Keratinocyte (primary cell): Measurements from ENCODE around the gene LRRC74B. TPM values are rescaled to one million over a fixed set of nuclear protein-coding genes. Genes with fewer than 3 reads are reported as not detected.

Experiments used
- DNase-seq: peaks from one replicate; pipeline ENCODE4 v3.0.0-alpha.2; 2011; ENCODE audit warnings: low read depth, missing footprints, low spot score
- FAIRE-seq: peaks from 2 replicates; lab custom pipeline; 2011; peaks lifted over from hg19 to GRCh38; lab: Jason Lieb, UNC
- H2AFZ ChIP-seq: 2 replicates; pipeline ENCODE4 v1.6.0; 2012; ENCODE audit warnings: low read length, control low read depth, inconsistent platforms; ENCODE audit not compliant: control insufficient read depth
- H3K27ac ChIP-seq: 2 replicates; pipeline ENCODE4 v1.5.1; 2011; ENCODE audit warnings: low read length; ENCODE audit not compliant: control insufficient read depth, insufficient read depth
- H3K27me3 ChIP-seq: 3 replicates; pipeline ENCODE4 v1.6.0; 2011; ENCODE audit warnings: low read length; ENCODE audit not compliant: control insufficient read depth, insufficient read depth; ENCODE audit errors: extremely low read depth
- H3K36me3 ChIP-seq, 2 experiments: 2 replicates in 1 of 2; 3 replicates in 1 of 2; pipeline ENCODE4 v1.5.1; 2011; ENCODE audit warnings: low read length in 2 of 2, mild to moderate bottlenecking in 1 of 2; ENCODE audit not compliant: control insufficient read depth in 2 of 2, insufficient read depth in 2 of 2; ENCODE audit errors: extremely low read depth in 1 of 2
- H3K4me1 ChIP-seq: 3 replicates; pipeline ENCODE4 v1.5.1; 2011; ENCODE audit warnings: low read length; ENCODE audit not compliant: control insufficient read depth, insufficient read depth; ENCODE audit errors: extremely low read depth
- H3K4me2 ChIP-seq: 3 replicates; pipeline ENCODE4 v1.6.0; 2011; ENCODE audit warnings: low read depth, low read length; ENCODE audit not compliant: control insufficient read depth, insufficient read depth; ENCODE audit errors: extremely low read depth
- H3K4me3 ChIP-seq, 3 experiments: fragments of 200-600 bp in 1 of 3; sonication (generic) in 1 of 3; 2 replicates in 2 of 3; 3 replicates in 1 of 3; pipeline ENCODE4 v1.5.1; 2011 to 2016; ENCODE audit warnings: low read length in 3 of 3, mild to moderate bottlenecking in 3 of 3, control low read depth in 2 of 3, inconsistent platforms in 1 of 3, low read depth in 1 of 3, mixed read lengths in 1 of 3, mixed run types in 1 of 3, moderate library complexity in 1 of 3; ENCODE audit not compliant: control insufficient read depth in 2 of 3, insufficient read depth in 2 of 3; ENCODE audit errors: extremely low read depth in 1 of 3
- H3K79me2 ChIP-seq: 2 replicates; pipeline ENCODE4 v1.6.0; 2012; ENCODE audit warnings: low read length; ENCODE audit not compliant: control insufficient read depth, insufficient read depth
- H3K9ac ChIP-seq: 3 replicates; pipeline ENCODE4 v1.6.0; 2011; ENCODE audit warnings: low read length; ENCODE audit not compliant: control insufficient read depth, insufficient read depth; ENCODE audit errors: extremely low read depth
- H3K9me1 ChIP-seq: 3 replicates; pipeline ENCODE4 v1.6.0; 2011; ENCODE audit warnings: low read length; ENCODE audit not compliant: control insufficient read depth, insufficient read depth; ENCODE audit errors: extremely low read depth
- H3K9me3 ChIP-seq: 2 replicates; pipeline ENCODE4 v1.5.1; 2012; ENCODE audit warnings: low read depth, low read length; ENCODE audit not compliant: control insufficient read depth
- H4K20me1 ChIP-seq: 3 replicates; pipeline ENCODE4 v1.6.0; 2011; ENCODE audit warnings: low read length; ENCODE audit not compliant: control insufficient read depth, insufficient read depth; ENCODE audit errors: extremely low read depth
- EZH2 ChIP-seq: IDR thresholded peaks from one replicate; pipeline ENCODE4 v1.6.1; 2012; ENCODE audit warnings: inconsistent platforms, mild to moderate bottlenecking, low read length, moderate library complexity
- dilution Hi-C: fragments of 300-500 bp; cut with MboI; formaldehyde crosslinking; loops from one replicate; pipeline ENCODE4 v1.7.0; 2020; ENCODE audit warnings: low sequenced_read_pairs; ENCODE audit not compliant: extremely low pct_ligation_motif_present
- polyA plus RNA-seq, 5 experiments: library from polyadenylated mRNA; depleted of rRNA in 3 of 5; stranded (reverse) in 3 of 5; stranded (forward) in 1 of 5; unstranded in 1 of 5; fragments of >200 nt; gene quantifications; 1 replicate in 1 of 5; 2 replicates in 3 of 5; 3 replicates in 1 of 5; pipeline versions ENCODE4 v1.2.1 to v1.2.3, GENCODE V29; 2011 to 2012; ENCODE audit warnings: missing spikeins in 2 of 5, low read depth in 1 of 5, low replicate concordance in 1 of 5
- TF ChIP-seq, protein P1 (sequence below), 3 experiments: IDR thresholded peaks in 1 of 3; conservative IDR thresholded peaks in 1 of 3; optimal IDR thresholded peaks in 1 of 3; 2 replicates in 2 of 3; 3 replicates in 1 of 3; pipeline versions ENCODE3 to v1.5.1; 2011; ENCODE audit warnings: low read length in 3 of 3, mild to moderate bottlenecking in 3 of 3, moderate library complexity in 2 of 3, control low read depth in 1 of 3, inconsistent platforms in 1 of 3; ENCODE audit not compliant: insufficient read depth in 2 of 3; ENCODE audit errors: extremely low read depth in 1 of 3

LRRC74B gene
- polyA plus RNA-seq, 1 donor (not counting 4 experiments of a cell fraction or from before 2014, with no cell fraction given): not detected

DNA sequence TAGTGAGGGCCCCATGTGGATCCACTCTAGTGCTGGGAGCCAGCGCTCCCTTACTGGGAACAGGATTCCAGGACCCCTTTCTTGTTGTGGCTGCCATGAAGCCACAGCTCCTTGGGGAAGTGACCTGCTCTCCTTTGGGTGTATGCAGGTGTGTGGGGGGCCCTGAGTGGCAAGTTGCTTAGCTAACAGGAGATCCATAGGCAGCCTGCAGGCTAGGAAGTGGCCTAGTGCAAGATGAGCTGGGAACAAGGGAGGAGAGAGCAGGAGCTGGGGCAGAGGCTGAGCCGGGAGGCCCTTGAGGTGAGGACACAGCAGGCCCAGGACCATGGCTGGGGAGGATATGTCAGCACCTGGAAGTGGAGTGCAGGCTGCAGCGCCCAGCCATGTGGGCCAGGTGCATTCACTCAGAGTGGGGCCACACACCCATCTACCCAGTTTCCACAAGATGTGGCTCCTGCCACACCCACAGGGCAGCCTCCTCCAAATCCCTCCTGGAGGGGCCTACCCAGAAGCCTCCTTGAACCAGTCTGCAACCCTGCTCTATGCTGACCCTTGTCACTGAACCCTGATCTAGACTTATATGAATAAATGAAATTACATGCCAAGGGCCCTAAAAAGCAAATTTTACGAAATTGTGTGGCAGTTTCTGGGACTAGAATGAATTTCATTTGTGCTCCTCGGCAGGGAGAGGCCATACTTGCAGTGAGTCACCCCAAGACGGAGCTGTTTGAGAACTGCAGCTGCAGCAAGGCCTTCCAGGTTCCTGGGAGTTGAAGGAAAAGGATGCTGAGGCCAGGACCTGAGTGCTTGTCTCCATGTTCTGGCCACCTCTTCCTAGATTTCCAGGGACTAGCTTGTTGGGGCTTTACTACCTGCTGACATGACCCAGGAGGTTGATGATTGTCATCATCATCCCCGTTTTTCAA, 47.1 kb upstream of the LRRC74B start:
- H2AFZ ChIP-seq: no peak overlapping the region
- no peaks in the 10 kb centered on the region for H4K20me1 ChIP-seq
- H3K9me3 ChIP-seq: no peaks in the 10 kb centered on the region
- peaks cover 26% of the 10 kb centered on the region for H3K79me2 ChIP-seq
- H3K9ac ChIP-seq: no peak overlapping the region
- no peak for FAIRE-seq
- no peak overlapping the region for H3K27ac ChIP-seq
- H3K4me1 ChIP-seq: peaks cover 20% of the 10 kb centered on the region
- no peak overlapping the region for H3K4me3 ChIP-seq
- DNase-seq: no peak
- TF ChIP-seq EZH2: no peak
- TF ChIP-seq, protein P1, sequence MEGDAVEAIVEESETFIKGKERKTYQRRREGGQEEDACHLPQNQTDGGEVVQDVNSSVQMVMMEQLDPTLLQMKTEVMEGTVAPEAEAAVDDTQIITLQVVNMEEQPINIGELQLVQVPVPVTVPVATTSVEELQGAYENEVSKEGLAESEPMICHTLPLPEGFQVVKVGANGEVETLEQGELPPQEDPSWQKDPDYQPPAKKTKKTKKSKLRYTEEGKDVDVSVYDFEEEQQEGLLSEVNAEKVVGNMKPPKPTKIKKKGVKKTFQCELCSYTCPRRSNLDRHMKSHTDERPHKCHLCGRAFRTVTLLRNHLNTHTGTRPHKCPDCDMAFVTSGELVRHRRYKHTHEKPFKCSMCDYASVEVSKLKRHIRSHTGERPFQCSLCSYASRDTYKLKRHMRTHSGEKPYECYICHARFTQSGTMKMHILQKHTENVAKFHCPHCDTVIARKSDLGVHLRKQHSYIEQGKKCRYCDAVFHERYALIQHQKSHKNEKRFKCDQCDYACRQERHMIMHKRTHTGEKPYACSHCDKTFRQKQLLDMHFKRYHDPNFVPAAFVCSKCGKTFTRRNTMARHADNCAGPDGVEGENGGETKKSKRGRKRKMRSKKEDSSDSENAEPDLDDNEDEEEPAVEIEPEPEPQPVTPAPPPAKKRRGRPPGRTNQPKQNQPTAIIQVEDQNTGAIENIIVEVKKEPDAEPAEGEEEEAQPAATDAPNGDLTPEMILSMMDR (optimal IDR thresholded peaks at IDR 0.05 in 1 of 3, IDR thresholded peaks at IDR 0.05 in 1 of 3, conservative IDR thresholded peaks at IDR 0.05 in 1 of 3; ENCODE audit: extremely low read depth in 1 of 3, insufficient read depth in 2 of 3, low read length in 3 of 3): no peak
- H3K27me3 ChIP-seq: no peaks in the 10 kb centered on the region
- no peak overlapping the region for H3K4me2 ChIP-seq
- H3K36me3 ChIP-seq: peaks cover 17 to 31% of the 10 kb centered on the region in 2 experiments
- dilution Hi-C loops: no loop called here
- H3K9me1 ChIP-seq: no peaks in the 10 kb centered on the region

DNA sequence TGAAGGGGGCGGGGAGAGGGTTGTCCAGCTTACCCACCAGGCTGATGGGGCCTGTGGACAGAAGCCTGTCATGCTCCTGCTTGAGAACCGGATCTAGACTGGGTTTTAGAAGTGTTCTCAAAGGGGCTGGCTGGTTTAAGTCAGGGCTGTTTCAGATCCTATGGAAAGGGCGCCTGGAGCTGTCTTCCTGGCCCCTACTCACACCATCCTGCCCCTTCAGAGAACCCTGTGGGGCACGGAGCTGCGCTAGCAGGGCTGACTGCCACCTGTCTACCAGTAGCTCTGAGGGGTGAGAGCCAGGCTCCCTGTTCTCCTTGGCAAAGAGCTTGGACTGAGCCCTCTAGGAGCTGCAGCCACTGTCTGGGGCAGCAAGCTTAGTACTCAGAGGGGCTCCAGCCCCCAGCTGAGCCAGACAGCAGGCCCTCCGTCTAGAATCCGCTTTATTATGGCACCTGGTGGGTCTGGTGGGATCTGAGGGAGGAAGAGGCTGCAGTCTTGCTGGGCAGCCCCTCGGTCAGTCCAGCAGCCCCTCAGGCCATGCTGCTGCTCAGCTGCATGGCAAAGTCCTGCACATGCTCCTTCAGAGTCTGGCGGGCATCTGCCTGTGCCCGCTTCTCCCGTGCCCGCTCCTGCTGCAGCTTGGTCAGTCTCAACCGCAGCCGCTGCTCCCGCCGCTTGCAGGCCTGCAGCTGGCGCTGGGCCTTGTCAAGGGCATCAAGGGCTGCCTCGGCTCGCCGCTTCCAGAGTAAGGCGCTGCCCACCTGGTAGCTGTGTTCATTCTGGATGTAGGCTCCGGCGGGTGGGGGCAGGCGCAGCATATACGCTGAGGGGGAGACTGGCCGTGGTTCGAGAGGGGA, 46.2 kb upstream of the LRRC74B start:
- Histone ChIP-seq H2AFZ (no peak overlapping the region), H3K4me1 (peaks cover 20% of the 10 kb centered on the region), H3K9me3 (no peaks in the 10 kb centered on the region), H3K4me3 (no peak overlapping the region), H4K20me1 (no peaks in the 10 kb centered on the region), H3K27ac (no peak overlapping the region), H3K4me2 (peak overlapping the region; percentile 99), H3K79me2 (peaks cover 28% of the 10 kb centered on the region), H3K9ac (no peak overlapping the region), H3K9me1 (no peaks in the 10 kb centered on the region), H3K36me3 (peaks cover 17 to 23% of the 10 kb centered on the region in 2 experiments), H3K27me3 (no peaks in the 10 kb centered on the region)
- dilution Hi-C loops: no loop called here
- no peak for FAIRE-seq
- DNase-seq: no peak
- no peak for TF ChIP-seq EZH2
- TF ChIP-seq, protein P1 (optimal IDR thresholded peaks at IDR 0.05 in 1 of 3, IDR thresholded peaks at IDR 0.05 in 1 of 3, conservative IDR thresholded peaks at IDR 0.05 in 1 of 3; ENCODE audit: extremely low read depth in 1 of 3, insufficient read depth in 2 of 3, low read length in 3 of 3): no peak
